Activated CD8-positive, alpha-beta T cell treated with anti-CD3 and anti-CD28 coated beads for 36 hours (primary cell): Measurements from ENCODE around the gene GAGE2A. TPM values are rescaled to one million over a fixed set of nuclear protein-coding genes. Genes with fewer than 3 reads are reported as not detected.

Experiments
- ATAC-seq: fragments of 200-7000 bp; cut with Tn5 transposase; one replicate; pipeline ENCODE4 v1.10.0; 2021; ENCODE audit warnings: mild to moderate bottlenecking, moderate library complexity
- CTCF ChIA-PET: fragments of 350-600 bp; sonication (Branson Sonifier 250); formaldehyde crosslinking; loops from one replicate; lab custom pipeline; 2021; ENCODE audit warnings: antibody characterized with exemption; lab: Charles Lee
- POLR2A ChIA-PET: fragments of 350-600 bp; sonication (Branson Sonifier 250); formaldehyde crosslinking; loops from one replicate; lab custom pipeline; 2021; ENCODE audit warnings: antibody characterized with exemption; lab: Charles Lee
- DNase-seq: peaks from one replicate; pipeline ENCODE4 v3.0.0-alpha.2; 2020
- H3K27ac Mint-ChIP-seq: one replicate; pipeline ENCODE4 v1.8.0; 2021; ENCODE audit warnings: mild to moderate bottlenecking, mixed read lengths
- H3K27me3 Mint-ChIP-seq: one replicate; pipeline ENCODE4 v1.8.0; 2021; ENCODE audit warnings: mixed read lengths
- H3K36me3 Mint-ChIP-seq: one replicate; pipeline ENCODE4 v1.8.0; 2021; ENCODE audit warnings: low read depth, mixed read lengths
- H3K4me1 Mint-ChIP-seq: one replicate; pipeline ENCODE4 v1.8.0; 2021; ENCODE audit warnings: low read depth, mixed read lengths
- H3K4me3 Mint-ChIP-seq: one replicate; pipeline ENCODE4 v1.8.0; 2021; ENCODE audit warnings: mild to moderate bottlenecking, moderate library complexity, mixed read lengths
- H3K9me3 Mint-ChIP-seq: one replicate; pipeline ENCODE4 v1.8.0; 2021; ENCODE audit warnings: mixed read lengths
- CTCF ChIP-seq: fragments of 200-600 bp; IDR thresholded peaks from one replicate; pipeline ENCODE4 v1.8.0; 2022; ENCODE audit warnings: antibody characterized with exemption, mild to moderate bottlenecking
- intact Hi-C: fragments of 100-400 bp; cut with micrococcal nuclease; formaldehyde crosslinking; loops from one replicate; pipeline ENCODE4 v1.10.0; 2022
- total RNA-seq, 2 experiments: library from RNA; stranded (reverse); gene quantifications; one replicate each; pipeline ENCODE4 v1.2.3, GENCODE V29; 2021

The GAGE2A gene
- total RNA-seq, 2 experiments from 2014 or later, result not detected

DNA sequence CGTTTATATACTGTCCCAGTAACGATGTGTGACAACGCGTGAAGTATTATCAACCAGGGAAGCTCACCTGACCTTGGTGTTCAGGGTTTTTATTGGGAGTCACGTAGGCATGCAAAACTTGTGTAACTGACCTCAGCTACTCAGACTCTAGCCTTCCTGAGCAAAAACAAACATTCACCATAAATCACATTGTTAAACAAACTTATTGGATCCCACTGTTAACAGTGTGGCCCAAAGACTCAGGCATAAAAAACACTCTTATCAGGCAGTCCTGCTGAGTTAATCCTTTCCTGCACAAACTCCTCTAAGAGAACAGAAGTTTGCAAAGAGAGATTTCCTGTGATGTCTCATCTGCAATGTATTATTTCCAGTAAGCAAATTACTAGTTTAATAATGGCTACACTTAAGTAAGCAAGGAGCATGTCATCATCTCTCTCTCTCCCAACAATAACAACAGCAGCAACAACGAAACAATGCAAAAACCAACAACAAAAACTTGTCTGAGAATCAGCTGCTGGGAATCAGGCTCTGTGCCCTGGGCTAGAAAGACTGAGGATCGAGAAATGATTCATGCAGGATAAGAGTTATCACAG lies 21.5 kb downstream of the GAGE2A start:
- TF ChIP-seq CTCF, result no peak
- Mint-ChIP-seq H3K4me3 (no peak overlapping the region), H3K4me1 (no peaks in the 10 kb centered on the region), H3K27ac (no peak overlapping the region), H3K27me3 (no peaks in the 10 kb centered on the region), H3K9me3 (no peaks in the 10 kb centered on the region), H3K36me3 (no peaks in the 10 kb centered on the region)
- intact Hi-C loops, result no loop called here
- no peak for ATAC-seq
- POLR2A ChIA-PET, result no interaction called here
- DNase-seq, result no peak
- CTCF ChIA-PET, result no interaction called here

DNA sequence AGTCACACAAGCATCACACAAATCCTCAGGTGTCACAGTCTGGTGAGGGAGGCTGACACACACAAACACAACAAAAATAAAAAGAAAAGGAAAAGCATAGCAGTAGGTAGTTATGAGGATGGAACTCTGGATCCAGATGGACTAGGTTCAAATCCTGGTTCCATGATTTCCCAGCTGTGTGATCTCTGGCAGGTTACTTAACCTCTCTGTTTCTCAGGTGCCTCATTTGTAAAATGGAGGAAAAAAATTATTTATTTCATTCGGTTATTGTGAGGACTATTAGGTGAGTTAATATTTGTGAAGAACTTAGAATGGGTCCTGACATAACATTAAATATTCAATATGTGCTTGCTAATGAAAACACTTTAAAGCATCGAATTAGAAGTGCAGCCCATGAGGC lies 29.3 kb downstream of the GAGE2A start:
- no peak for ATAC-seq
- H3K9me3 Mint-ChIP-seq, result no peaks in the 10 kb centered on the region
- ChIA-PET CTCF (no interaction called here), POLR2A (no interaction called here)
- no peak for TF ChIP-seq CTCF
- no peaks in the 10 kb centered on the region for H3K4me1 Mint-ChIP-seq
- H3K4me3 Mint-ChIP-seq, result no peak overlapping the region
- intact Hi-C loops, result no loop called here
- no peaks in the 10 kb centered on the region for H3K36me3 Mint-ChIP-seq
- H3K27me3 Mint-ChIP-seq, result no peaks in the 10 kb centered on the region
- no peak overlapping the region for H3K27ac Mint-ChIP-seq
- DNase-seq, result no peak

DNA sequence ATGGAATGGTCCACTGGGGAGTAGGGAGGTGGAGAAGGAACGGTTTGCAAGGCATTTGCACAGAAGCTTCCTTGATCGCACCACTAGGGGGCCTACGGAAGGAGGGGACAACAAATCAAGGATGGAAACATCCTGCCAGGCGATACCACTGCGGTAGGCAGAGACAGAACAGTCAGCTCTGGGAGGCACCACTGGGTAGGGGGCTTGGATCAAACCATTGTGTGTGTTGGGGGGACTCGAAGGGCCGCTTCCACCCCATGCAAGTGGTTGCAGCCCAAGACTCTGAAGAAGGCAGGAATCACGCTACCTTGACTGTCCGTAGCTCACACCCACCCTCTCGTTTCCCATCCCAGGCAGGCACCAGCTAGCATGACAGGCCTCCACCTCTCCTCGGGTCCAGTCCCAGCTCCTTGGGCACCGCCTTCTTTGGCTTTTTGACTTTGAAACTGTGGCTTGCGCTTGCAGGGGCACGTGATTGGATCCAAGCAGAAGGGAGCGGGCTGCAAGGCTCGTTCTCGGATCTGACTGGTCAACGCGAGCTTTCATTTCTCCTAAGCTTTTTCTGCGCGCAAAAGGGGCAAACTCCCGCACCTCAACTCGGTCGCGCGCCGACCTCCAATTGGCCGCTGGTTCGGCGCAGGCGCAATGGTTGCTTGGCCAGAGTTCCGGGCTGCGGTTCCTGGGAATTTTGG lies 37.9 kb downstream of the GAGE2A start:
- Mint-ChIP-seq H3K36me3 (no peaks in the 10 kb centered on the region), H3K4me1 (no peaks in the 10 kb centered on the region), H3K9me3 (peaks cover 2% of the 10 kb centered on the region), H3K27ac (no peak overlapping the region), H3K4me3 (peak overlapping the region; percentile 41), H3K27me3 (peaks cover 1% of the 10 kb centered on the region)
- POLR2A ChIA-PET, result interaction anchor here (1.1 kb wide), 1 partner anchor 12 kb away, joined by 3 read pairs; no protein-coding TSS in a partner anchor
- ATAC-seq, result peak; percentile 20
- no peak for TF ChIP-seq CTCF
- intact Hi-C loops, result no loop called here
- peak; percentile 31 for DNase-seq
- CTCF ChIA-PET, result interaction anchor here (0.6 to 1.9 kb wide), 5 partner anchors 11 to 242 kb away, joined by 3 to 5 read pairs (median 4); no protein-coding TSS in a partner anchor

- POLR2A ChIA-PET, result no interaction called here
- Mint-ChIP-seq H3K9me3 (no peaks in the 10 kb centered on the region), H3K27me3 (peaks cover 2% of the 10 kb centered on the region), H3K27ac (no peak overlapping the region), H3K4me1 (no peaks in the 10 kb centered on the region), H3K4me3 (no peak overlapping the region), H3K36me3 (no peaks in the 10 kb centered on the region)
- DNase-seq (no peak), ATAC-seq (no peak)
- no peak for TF ChIP-seq CTCF
- CTCF ChIA-PET, result no interaction called here
- intact Hi-C loops, result no loop called here
These were observed 55.8 kb downstream of the GAGE2A start for GRCh38 chrX:49644991-49645637.

Other genes starting within 250 kb of the GAGE2A start
- gene GAGE12C, start 57.3 kb upstream of the GAGE2A start, total RNA-seq, result not detected
- not detected for gene GAGE12D, start 47.8 kb upstream of the GAGE2A start, total RNA-seq
- not detected for gene GAGE12E, start 38.2 kb upstream of the GAGE2A start, total RNA-seq
- gene GAGE12F, start 28.7 kb upstream of the GAGE2A start, total RNA-seq, result not detected
- gene GAGE12G, start 19.1 kb upstream of the GAGE2A start, total RNA-seq, result not detected
- gene GAGE12H, start 9.5 kb upstream of the GAGE2A start, total RNA-seq, result not detected
- gene GAGE1, start 9.5 kb downstream of the GAGE2A start, total RNA-seq, result not detected
- gene PAGE1, start 106.5 kb downstream of the GAGE2A start, total RNA-seq, result not detected
- not detected for gene PAGE4, start 239.8 kb downstream of the GAGE2A start, total RNA-seq